GM18507 (cell line): ENCODE data around the gene PHOX2A.

ENCODE experiments used
- DNase-seq: peaks from one replicate; pipeline ENCODE4 v3.0.0; 2011; ENCODE audit warnings: low read depth; ENCODE audit not compliant: insufficient read length; ENCODE audit errors: extremely low spot score
- FAIRE-seq: peaks from 2 replicates; lab custom pipeline; 2011; peaks lifted over from hg19 to GRCh38; lab: Jason Lieb, UNC

PHOX2A gene

GRCh38 chr11:72235351-72236057, 8.5 kb downstream of the PHOX2A start:
- FAIRE-seq = no peak
- no peak for DNase-seq

- FAIRE-seq = no peak
- no peak for DNase-seq
These were observed 9.1 kb downstream of the PHOX2A start for GRCh38 chr11:72234920-72235319.

GRCh38 chr11:72234514-72234830, 9.5 kb downstream of the PHOX2A start:
- FAIRE-seq = no peak
- DNase-seq = no peak

- DNase-seq (no peak), FAIRE-seq (no peak)
These were observed 10.0 kb downstream of the PHOX2A start for GRCh38 chr11:72233773-72234513.

GRCh38 chr11:72233056-72233772, 10.8 kb downstream of the PHOX2A start:
- no peak for DNase-seq
- no peak for FAIRE-seq

GRCh38 chr11:72232260-72233055, 11.5 kb downstream of the PHOX2A start:
- FAIRE-seq (no peak), DNase-seq (no peak)

GRCh38 chr11:72231396-72232259, 12.3 kb downstream of the PHOX2A start:
- DNase-seq = no peak
- FAIRE-seq = no peak

GRCh38 chr11:72230764-72231365, 13.1 kb downstream of the PHOX2A start:
- no peak for DNase-seq
- FAIRE-seq = no peak

- FAIRE-seq = no peak
- DNase-seq = no peak
These were observed 13.8 kb downstream of the PHOX2A start for GRCh38 chr11:72229925-72230763.

GRCh38 chr11:72229336-72229924, 14.5 kb downstream of the PHOX2A start:
- DNase-seq (no peak), FAIRE-seq (no peak)

GRCh38 chr11:72228844-72229231, 15.1 kb downstream of the PHOX2A start:
- no peak for FAIRE-seq
- no peak for DNase-seq

GRCh38 chr11:72228229-72228843, 15.6 kb downstream of the PHOX2A start:
- FAIRE-seq (no peak), DNase-seq (no peak)

GRCh38 chr11:72227316-72228228, 16.4 kb downstream of the PHOX2A start:
- no peak for FAIRE-seq
- DNase-seq = no peak

GRCh38 chr11:72226701-72227100, 17.3 kb downstream of the PHOX2A start:
- DNase-seq (no peak), FAIRE-seq (no peak)

- FAIRE-seq = no peak
- no peak for DNase-seq
These were observed 18.5 kb downstream of the PHOX2A start for GRCh38 chr11:72225411-72225951.
